GM23338 (cell line): ENCODE data around the gene CDC42BPA. TPM values are rescaled to one million over a fixed set of nuclear protein-coding genes. Genes with fewer than 3 reads are reported as not detected.

Experiments
- ATAC-seq: fragments of 200-7000 bp; cut with Tn5 transposase; 3 replicates; pipeline ENCODE4 v1.9.1; 2020
- DNase-seq: peaks from one replicate; pipeline ENCODE4 v3.0.0-alpha.2; 2015; ENCODE audit warnings: low spot score
- H2AFZ ChIP-seq: fragments of 200-600 bp; sonication (generic); 2 replicates; pipeline ENCODE4 v1.8.0; 2016; ENCODE audit warnings: antibody characterized with exemption, mild to moderate bottlenecking, moderate library complexity
- H3F3A ChIP-seq: fragments of 200-600 bp; sonication (generic); replicated peaks from 2 replicates; pipeline ENCODE4 v1.8.0; 2017; ENCODE audit warnings: antibody characterized with exemption, mixed run types, low read depth
- H3K27ac ChIP-seq: fragments of 200-600 bp; sonication (generic); 2 replicates; pipeline ENCODE4 v1.6.1; 2016; ENCODE audit warnings: low read depth
- H3K27me3 ChIP-seq: fragments of 200-600 bp; sonication (generic); 2 replicates; pipeline ENCODE4 v1.8.0; 2016; ENCODE audit warnings: mild to moderate bottlenecking, mixed run types, moderate library complexity; ENCODE audit not compliant: insufficient read depth
- H3K36me3 ChIP-seq: fragments of 200-600 bp; sonication (generic); 2 replicates; pipeline ENCODE4 v1.8.0; 2016; ENCODE audit warnings: mild to moderate bottlenecking; ENCODE audit not compliant: insufficient read depth
- H3K4me1 ChIP-seq: fragments of 200-600 bp; sonication (generic); 2 replicates; pipeline ENCODE4 v1.8.0; 2016; ENCODE audit warnings: mild to moderate bottlenecking, moderate library complexity; ENCODE audit not compliant: insufficient read depth
- H3K4me2 ChIP-seq: fragments of 200-600 bp; sonication (generic); 2 replicates; pipeline ENCODE4 v1.7.1; 2017; ENCODE audit warnings: mixed run types
- H3K4me3 ChIP-seq: fragments of 200-600 bp; sonication (generic); 2 replicates; pipeline ENCODE4 v1.6.1; 2016; ENCODE audit warnings: mixed run types
- H3K79me2 ChIP-seq: fragments of 200-600 bp; sonication (generic); replicated peaks from 2 replicates; pipeline ENCODE4 v1.8.0; 2017; ENCODE audit warnings: mild to moderate bottlenecking; ENCODE audit not compliant: insufficient read depth
- H3K9me2 ChIP-seq: fragments of 200-600 bp; sonication (generic); 2 replicates; pipeline ENCODE4 v1.8.0; 2017; ENCODE audit not compliant: insufficient read depth
- H4K20me1 ChIP-seq: fragments of 200-600 bp; sonication (generic); replicated peaks from 2 replicates; pipeline ENCODE4 v1.8.0; 2017; ENCODE audit warnings: mild to moderate bottlenecking; ENCODE audit not compliant: insufficient read depth
- H3K27ac Mint-ChIP-seq: 2 replicates; pipeline ENCODE4 v1.8.0; 2020; ENCODE audit warnings: inconsistent platforms, mild to moderate bottlenecking, moderate library complexity, mixed read lengths
- H3K27me3 Mint-ChIP-seq: 3 replicates; pipeline ENCODE4 v1.8.0; 2022; ENCODE audit warnings: low read depth, mild to moderate bottlenecking, moderate library complexity, mixed read lengths, inconsistent platforms; ENCODE audit not compliant: insufficient read depth, poor library complexity
- H3K36me3 Mint-ChIP-seq: 3 replicates; pipeline ENCODE4 v1.8.0; 2021; ENCODE audit warnings: low read depth, mild to moderate bottlenecking, inconsistent platforms, moderate library complexity, mixed read lengths
- H3K4me1 Mint-ChIP-seq: 3 replicates; pipeline ENCODE4 v1.8.0; 2020; ENCODE audit warnings: mild to moderate bottlenecking, inconsistent platforms, mixed read lengths
- H3K4me3 Mint-ChIP-seq: 3 replicates; pipeline ENCODE4 v1.8.0; 2021; ENCODE audit warnings: moderate library complexity, mild to moderate bottlenecking, inconsistent platforms, mixed read lengths
- H3K9me3 Mint-ChIP-seq: 3 replicates; pipeline ENCODE4 v1.8.0; 2020; ENCODE audit warnings: moderate library complexity, mild to moderate bottlenecking, inconsistent platforms, mixed read lengths
- CREB1 ChIP-seq: fragments of 250-450 bp; sonication (Bioruptor Pico); IDR thresholded peaks from 2 replicates; pipeline ENCODE4 v1.5.0; 2020; ENCODE audit warnings: low read depth, mild to moderate bottlenecking, moderate library complexity
- EZH2 ChIP-seq: fragments of 200-600 bp; sonication (generic); IDR thresholded peaks from one replicate; pipeline ENCODE4 v1.8.0; 2017; ENCODE audit warnings: antibody characterized with exemption, mild to moderate bottlenecking, low read depth; ENCODE audit not compliant: unreplicated experiment
- EZH2phosphoT487 ChIP-seq: fragments of 200-600 bp; sonication (generic); IDR thresholded peaks from one replicate; pipeline ENCODE4 v1.8.1; 2018; ENCODE audit warnings: antibody characterized with exemption; ENCODE audit not compliant: unreplicated experiment
- JUNB ChIP-seq: IDR thresholded peaks from one replicate; pipeline ENCODE4 v1.6.1; 2016; ENCODE audit warnings: antibody characterized with exemption; ENCODE audit not compliant: unreplicated experiment
- NANOG ChIP-seq: IDR thresholded peaks from 2 replicates; pipeline ENCODE4 v1.6.1; 2016; ENCODE audit warnings: antibody characterized with exemption, borderline replicate concordance
- POLR2AphosphoS5 ChIP-seq: IDR thresholded peaks from 2 replicates; pipeline ENCODE4 v1.6.1; 2016; ENCODE audit warnings: antibody characterized with exemption, low read depth
- STAT1 ChIP-seq: IDR thresholded peaks from one replicate; pipeline ENCODE4 v1.6.1; 2016; ENCODE audit warnings: antibody characterized with exemption; ENCODE audit not compliant: unreplicated experiment
- ZNF114 ChIP-seq: fragments of 250-450 bp; sonication (Bioruptor Pico); IDR thresholded peaks from 2 replicates; pipeline ENCODE4 v1.5.0; 2020; ENCODE audit warnings: mild to moderate bottlenecking, moderate library complexity
- ZNF331 ChIP-seq: fragments of 250-450 bp; sonication (Bioruptor Pico); IDR thresholded peaks from 2 replicates; pipeline ENCODE4 v1.5.0; 2020; ENCODE audit warnings: low read depth, mild to moderate bottlenecking, moderate library complexity
- polyA plus RNA-seq: library from polyadenylated mRNA; unstranded; fragments of >200 nt; fragmentation: Nextera tagmentation; extraction: Ambion mirVana; gene quantifications from 2 replicates; pipeline ENCODE4 v1.2.1, GENCODE V29; 2016
- total RNA-seq: library from RNA; depleted of rRNA; stranded (reverse); fragments of >200 nt; shearing (Covaris generic); gene quantifications from 2 replicates; pipeline ENCODE4 v1.2.3, GENCODE V29; 2014
- TF ChIP-seq, protein P1 (sequence below): IDR thresholded peaks from one replicate; pipeline ENCODE4 v1.6.1; 2018; ENCODE audit warnings: antibody characterized with exemption; ENCODE audit not compliant: unreplicated experiment
- TF ChIP-seq, protein P2 (sequence below): fragments of 250-450 bp; sonication (Bioruptor Pico); IDR thresholded peaks from 2 replicates; pipeline ENCODE4 v1.5.0; 2020; ENCODE audit warnings: mild to moderate bottlenecking, moderate library complexity
- TF ChIP-seq, protein P3 (sequence below), 2 experiments: fragments of 200-600 bp in 1 of 2; sonication (generic) in 1 of 2; conservative IDR thresholded peaks; 2 replicates each; pipeline versions ENCODE4 v1.5.1 to v1.6.1; 2016 to 2017; ENCODE audit warnings: antibody characterized with exemption in 2 of 2, low read depth in 2 of 2, mild to moderate bottlenecking in 2 of 2, moderate library complexity in 1 of 2
- TF ChIP-seq, protein P4 (sequence below): IDR thresholded peaks from 2 replicates; pipeline ENCODE4 v1.6.1; 2016; ENCODE audit warnings: antibody characterized with exemption

The CDC42BPA gene
- total and polyA plus RNA-seq, 2 experiments from 2014 or later, result 17.7 to 40.1 TPM

DNA sequence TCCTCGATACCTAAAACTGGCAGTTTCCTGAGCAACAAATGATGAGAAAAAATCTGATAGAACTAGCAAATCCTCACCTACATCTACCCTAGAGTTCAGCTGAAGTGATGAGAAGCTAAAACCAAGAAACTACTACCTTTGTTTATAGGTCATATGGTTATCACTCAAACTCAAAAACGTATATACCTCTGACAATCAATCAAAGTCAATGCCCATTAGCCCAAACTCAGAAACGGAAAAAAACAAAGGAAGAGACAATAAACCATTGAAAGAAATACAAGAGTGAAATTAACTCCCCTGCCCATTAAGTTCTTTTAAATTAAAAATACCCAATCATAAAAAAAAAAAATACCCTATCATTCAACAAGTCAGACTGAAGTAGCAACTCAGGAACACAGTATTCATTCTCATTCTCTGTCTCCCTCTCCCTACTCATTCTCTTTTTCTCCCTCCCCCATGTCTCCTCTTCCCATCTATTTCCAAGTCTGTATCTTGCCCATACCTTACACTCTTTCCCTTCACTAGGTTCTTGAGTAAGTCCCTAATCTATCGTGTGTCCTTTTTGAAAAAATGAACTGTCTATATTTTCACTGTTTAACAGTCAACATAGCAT is 6.8 kb downstream of the CDC42BPA start:
- no peak for DNase-seq
- peak; percentile 22; the same call in 2 of the 3 replicates for ATAC-seq

More for the DNA sequence above, 6.8 kb downstream of the CDC42BPA start:
- Mint-ChIP-seq H3K9me3 (no peaks in the 10 kb centered on the region), H3K27ac (no peak overlapping the region; the same call in 1 of the 2 replicates), H3K4me3 (no peak overlapping the region), H3K27me3 (peaks cover 4% of the 10 kb centered on the region), H3K36me3 (no peaks in the 10 kb centered on the region; the same call in 2 of the 3 replicates), H3K4me1 (peaks cover 27% of the 10 kb centered on the region)
- no peaks in the 10 kb centered on the region for H3F3A ChIP-seq
- no peak for TF ChIP-seq EZH2phosphoT487
- TF ChIP-seq NANOG, result no peak
- TF ChIP-seq EZH2, result no peak
- TF ChIP-seq, protein P1, sequence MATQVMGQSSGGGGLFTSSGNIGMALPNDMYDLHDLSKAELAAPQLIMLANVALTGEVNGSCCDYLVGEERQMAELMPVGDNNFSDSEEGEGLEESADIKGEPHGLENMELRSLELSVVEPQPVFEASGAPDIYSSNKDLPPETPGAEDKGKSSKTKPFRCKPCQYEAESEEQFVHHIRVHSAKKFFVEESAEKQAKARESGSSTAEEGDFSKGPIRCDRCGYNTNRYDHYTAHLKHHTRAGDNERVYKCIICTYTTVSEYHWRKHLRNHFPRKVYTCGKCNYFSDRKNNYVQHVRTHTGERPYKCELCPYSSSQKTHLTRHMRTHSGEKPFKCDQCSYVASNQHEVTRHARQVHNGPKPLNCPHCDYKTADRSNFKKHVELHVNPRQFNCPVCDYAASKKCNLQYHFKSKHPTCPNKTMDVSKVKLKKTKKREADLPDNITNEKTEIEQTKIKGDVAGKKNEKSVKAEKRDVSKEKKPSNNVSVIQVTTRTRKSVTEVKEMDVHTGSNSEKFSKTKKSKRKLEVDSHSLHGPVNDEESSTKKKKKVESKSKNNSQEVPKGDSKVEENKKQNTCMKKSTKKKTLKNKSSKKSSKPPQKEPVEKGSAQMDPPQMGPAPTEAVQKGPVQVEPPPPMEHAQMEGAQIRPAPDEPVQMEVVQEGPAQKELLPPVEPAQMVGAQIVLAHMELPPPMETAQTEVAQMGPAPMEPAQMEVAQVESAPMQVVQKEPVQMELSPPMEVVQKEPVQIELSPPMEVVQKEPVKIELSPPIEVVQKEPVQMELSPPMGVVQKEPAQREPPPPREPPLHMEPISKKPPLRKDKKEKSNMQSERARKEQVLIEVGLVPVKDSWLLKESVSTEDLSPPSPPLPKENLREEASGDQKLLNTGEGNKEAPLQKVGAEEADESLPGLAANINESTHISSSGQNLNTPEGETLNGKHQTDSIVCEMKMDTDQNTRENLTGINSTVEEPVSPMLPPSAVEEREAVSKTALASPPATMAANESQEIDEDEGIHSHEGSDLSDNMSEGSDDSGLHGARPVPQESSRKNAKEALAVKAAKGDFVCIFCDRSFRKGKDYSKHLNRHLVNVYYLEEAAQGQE, result no peak
- TF ChIP-seq ZNF331 (CRISPR knock-in tag), result no peak
- TF ChIP-seq, protein P2, sequence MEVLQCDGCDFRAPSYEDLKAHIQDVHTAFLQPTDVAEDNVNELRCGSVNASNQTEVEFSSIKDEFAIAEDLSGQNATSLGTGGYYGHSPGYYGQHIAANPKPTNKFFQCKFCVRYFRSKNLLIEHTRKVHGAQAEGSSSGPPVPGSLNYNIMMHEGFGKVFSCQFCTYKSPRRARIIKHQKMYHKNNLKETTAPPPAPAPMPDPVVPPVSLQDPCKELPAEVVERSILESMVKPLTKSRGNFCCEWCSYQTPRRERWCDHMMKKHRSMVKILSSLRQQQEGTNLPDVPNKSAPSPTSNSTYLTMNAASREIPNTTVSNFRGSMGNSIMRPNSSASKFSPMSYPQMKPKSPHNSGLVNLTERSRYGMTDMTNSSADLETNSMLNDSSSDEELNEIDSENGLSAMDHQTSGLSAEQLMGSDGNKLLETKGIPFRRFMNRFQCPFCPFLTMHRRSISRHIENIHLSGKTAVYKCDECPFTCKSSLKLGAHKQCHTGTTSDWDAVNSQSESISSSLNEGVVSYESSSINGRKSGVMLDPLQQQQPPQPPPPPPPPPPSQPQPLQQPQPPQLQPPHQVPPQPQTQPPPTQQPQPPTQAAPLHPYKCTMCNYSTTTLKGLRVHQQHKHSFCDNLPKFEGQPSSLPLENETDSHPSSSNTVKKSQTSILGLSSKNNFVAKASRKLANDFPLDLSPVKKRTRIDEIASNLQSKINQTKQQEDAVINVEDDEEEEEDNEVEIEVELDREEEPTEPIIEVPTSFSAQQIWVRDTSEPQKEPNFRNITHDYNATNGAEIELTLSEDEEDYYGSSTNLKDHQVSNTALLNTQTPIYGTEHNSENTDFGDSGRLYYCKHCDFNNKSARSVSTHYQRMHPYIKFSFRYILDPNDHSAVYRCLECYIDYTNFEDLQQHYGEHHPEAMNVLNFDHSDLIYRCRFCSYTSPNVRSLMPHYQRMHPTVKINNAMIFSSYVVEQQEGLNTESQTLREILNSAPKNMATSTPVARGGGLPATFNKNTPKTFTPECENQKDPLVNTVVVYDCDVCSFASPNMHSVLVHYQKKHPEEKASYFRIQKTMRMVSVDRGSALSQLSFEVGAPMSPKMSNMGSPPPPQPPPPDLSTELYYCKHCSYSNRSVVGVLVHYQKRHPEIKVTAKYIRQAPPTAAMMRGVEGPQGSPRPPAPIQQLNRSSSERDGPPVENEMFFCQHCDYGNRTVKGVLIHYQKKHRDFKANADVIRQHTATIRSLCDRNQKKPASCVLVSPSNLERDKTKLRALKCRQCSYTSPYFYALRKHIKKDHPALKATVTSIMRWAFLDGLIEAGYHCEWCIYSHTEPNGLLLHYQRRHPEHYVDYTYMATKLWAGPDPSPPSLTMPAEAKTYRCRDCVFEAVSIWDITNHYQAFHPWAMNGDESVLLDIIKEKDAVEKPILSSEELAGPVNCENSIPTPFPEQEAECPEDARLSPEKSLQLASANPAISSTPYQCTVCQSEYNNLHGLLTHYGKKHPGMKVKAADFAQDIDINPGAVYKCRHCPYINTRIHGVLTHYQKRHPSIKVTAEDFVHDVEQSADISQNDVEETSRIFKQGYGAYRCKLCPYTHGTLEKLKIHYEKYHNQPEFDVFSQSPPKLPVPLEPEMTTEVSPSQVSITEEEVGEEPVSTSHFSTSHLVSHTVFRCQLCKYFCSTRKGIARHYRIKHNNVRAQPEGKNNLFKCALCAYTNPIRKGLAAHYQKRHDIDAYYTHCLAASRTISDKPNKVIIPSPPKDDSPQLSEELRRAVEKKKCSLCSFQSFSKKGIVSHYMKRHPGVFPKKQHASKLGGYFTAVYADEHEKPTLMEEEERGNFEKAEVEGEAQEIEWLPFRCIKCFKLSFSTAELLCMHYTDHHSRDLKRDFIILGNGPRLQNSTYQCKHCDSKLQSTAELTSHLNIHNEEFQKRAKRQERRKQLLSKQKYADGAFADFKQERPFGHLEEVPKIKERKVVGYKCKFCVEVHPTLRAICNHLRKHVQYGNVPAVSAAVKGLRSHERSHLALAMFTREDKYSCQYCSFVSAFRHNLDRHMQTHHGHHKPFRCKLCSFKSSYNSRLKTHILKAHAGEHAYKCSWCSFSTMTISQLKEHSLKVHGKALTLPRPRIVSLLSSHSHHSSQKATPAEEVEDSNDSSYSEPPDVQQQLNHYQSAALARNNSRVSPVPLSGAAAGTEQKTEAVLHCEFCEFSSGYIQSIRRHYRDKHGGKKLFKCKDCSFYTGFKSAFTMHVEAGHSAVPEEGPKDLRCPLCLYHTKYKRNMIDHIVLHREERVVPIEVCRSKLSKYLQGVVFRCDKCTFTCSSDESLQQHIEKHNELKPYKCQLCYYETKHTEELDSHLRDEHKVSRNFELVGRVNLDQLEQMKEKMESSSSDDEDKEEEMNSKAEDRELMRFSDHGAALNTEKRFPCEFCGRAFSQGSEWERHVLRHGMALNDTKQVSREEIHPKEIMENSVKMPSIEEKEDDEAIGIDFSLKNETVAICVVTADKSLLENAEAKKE (CRISPR knock-in tag), result no peak
- TF ChIP-seq, protein P3, sequence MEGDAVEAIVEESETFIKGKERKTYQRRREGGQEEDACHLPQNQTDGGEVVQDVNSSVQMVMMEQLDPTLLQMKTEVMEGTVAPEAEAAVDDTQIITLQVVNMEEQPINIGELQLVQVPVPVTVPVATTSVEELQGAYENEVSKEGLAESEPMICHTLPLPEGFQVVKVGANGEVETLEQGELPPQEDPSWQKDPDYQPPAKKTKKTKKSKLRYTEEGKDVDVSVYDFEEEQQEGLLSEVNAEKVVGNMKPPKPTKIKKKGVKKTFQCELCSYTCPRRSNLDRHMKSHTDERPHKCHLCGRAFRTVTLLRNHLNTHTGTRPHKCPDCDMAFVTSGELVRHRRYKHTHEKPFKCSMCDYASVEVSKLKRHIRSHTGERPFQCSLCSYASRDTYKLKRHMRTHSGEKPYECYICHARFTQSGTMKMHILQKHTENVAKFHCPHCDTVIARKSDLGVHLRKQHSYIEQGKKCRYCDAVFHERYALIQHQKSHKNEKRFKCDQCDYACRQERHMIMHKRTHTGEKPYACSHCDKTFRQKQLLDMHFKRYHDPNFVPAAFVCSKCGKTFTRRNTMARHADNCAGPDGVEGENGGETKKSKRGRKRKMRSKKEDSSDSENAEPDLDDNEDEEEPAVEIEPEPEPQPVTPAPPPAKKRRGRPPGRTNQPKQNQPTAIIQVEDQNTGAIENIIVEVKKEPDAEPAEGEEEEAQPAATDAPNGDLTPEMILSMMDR (conservative IDR thresholded peaks at IDR 0.05; ENCODE audit: low read depth in 2 of 2), result no peak
- TF ChIP-seq, protein P4, sequence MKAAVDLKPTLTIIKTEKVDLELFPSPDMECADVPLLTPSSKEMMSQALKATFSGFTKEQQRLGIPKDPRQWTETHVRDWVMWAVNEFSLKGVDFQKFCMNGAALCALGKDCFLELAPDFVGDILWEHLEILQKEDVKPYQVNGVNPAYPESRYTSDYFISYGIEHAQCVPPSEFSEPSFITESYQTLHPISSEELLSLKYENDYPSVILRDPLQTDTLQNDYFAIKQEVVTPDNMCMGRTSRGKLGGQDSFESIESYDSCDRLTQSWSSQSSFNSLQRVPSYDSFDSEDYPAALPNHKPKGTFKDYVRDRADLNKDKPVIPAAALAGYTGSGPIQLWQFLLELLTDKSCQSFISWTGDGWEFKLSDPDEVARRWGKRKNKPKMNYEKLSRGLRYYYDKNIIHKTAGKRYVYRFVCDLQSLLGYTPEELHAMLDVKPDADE, result no peak
- TF ChIP-seq STAT1, result no peak
- TF ChIP-seq CREB1, result no peak
- TF ChIP-seq ZNF114 (CRISPR knock-in tag), result no peak
- TF ChIP-seq JUNB, result no peak
- no peak for TF ChIP-seq POLR2AphosphoS5
- no peak overlapping the region for H3K4me3 ChIP-seq
- H3K79me2 ChIP-seq, result peaks cover 100% of the 10 kb centered on the region
- peaks cover 10% of the 10 kb centered on the region; the same call in 1 of the 2 replicates for H3K4me1 ChIP-seq
- H3K9me2 ChIP-seq, result no peaks in the 10 kb centered on the region
- no peaks in the 10 kb centered on the region for H3K27me3 ChIP-seq
- H4K20me1 ChIP-seq, result 0 out of 2 replicates have a peak, but pooled peaks cover 5% of the 10 kb centered on the region
- H3K4me2 ChIP-seq, result no peak overlapping the region
- H2AFZ ChIP-seq, result no peak overlapping the region
- H3K36me3 ChIP-seq, result no peaks in the 10 kb centered on the region
- H3K27ac ChIP-seq, result no peak overlapping the region
